Caco-2 (cell line): ENCODE measurements around the gene ALPP. TPM values are rescaled to one million over a fixed set of nuclear protein-coding genes. Genes with fewer than 3 reads are reported as not detected.
"Not testable (repeated sequence)": the region's sequence is repeated elsewhere in the genome, so short reads cannot be mapped to it uniquely, and the experiment has no call there.

Experiments used
- BruUV-seq: library from RNA; stranded (reverse); fragments of 400-500 nt; replicated peaks from 2 replicates; lab custom pipeline; 2021; lab: Mats Ljungman, UMichigan
- CTCF ChIA-PET: fragments of 300-600 bp; sonication (Branson Sonifier 250); formaldehyde crosslinking; loops from one replicate; lab custom pipeline; 2022; ENCODE audit warnings: antibody characterized with exemption; lab: Charles Lee
- POLR2A ChIA-PET: fragments of 300-600 bp; sonication (Branson Sonifier 250); formaldehyde crosslinking; loops from one replicate; lab custom pipeline; 2022; ENCODE audit warnings: antibody characterized with exemption; lab: Charles Lee
- DNase-seq, 2 experiments: peaks; one replicate each; pipeline versions ENCODE4 v3.0.0 to v3.0.0-alpha.2; 2020 to 2022
- H3K27me3 ChIP-seq: replicated peaks from 2 replicates; pipeline ENCODE4 v1.6.0; 2011; ENCODE audit warnings: low read length; ENCODE audit not compliant: control insufficient read depth, insufficient read depth
- H3K36me3 ChIP-seq: 2 replicates; pipeline ENCODE4 v1.5.1; 2011; ENCODE audit warnings: low read length; ENCODE audit not compliant: control insufficient read depth, insufficient read depth
- H3K4me1 ChIP-seq: fragments of 250-450 bp; sonication (Bioruptor Pico); 2 replicates; pipeline ENCODE4 v1.5.1; 2020; ENCODE audit warnings: mild to moderate bottlenecking
- H3K4me3 ChIP-seq: 2 replicates; pipeline ENCODE4 v1.5.1; 2011; ENCODE audit warnings: low read depth, mild to moderate bottlenecking, control low read depth, low read length
- H3K9me3 ChIP-seq: fragments of 250-450 bp; sonication (Bioruptor Pico); 2 replicates; pipeline ENCODE4 v1.5.1; 2020; ENCODE audit warnings: mild to moderate bottlenecking, moderate library complexity
- H3K27ac Mint-ChIP-seq: one replicate; pipeline ENCODE4 v1.8.0; 2022; ENCODE audit warnings: mixed read lengths; ENCODE audit not compliant: unreplicated experiment
- H3K27me3 Mint-ChIP-seq: one replicate; pipeline ENCODE4 v1.8.0; 2022; ENCODE audit warnings: mixed read lengths; ENCODE audit not compliant: insufficient read depth, unreplicated experiment
- H3K36me3 Mint-ChIP-seq: one replicate; pipeline ENCODE4 v1.8.0; 2022; ENCODE audit warnings: mild to moderate bottlenecking, mixed read lengths; ENCODE audit not compliant: insufficient read depth, unreplicated experiment
- H3K4me1 Mint-ChIP-seq: one replicate; pipeline ENCODE4 v1.8.0; 2022; ENCODE audit warnings: low read depth, mixed read lengths; ENCODE audit not compliant: unreplicated experiment
- H3K4me3 Mint-ChIP-seq: one replicate; pipeline ENCODE4 v1.8.0; 2022; ENCODE audit warnings: mild to moderate bottlenecking, moderate library complexity, mixed read lengths; ENCODE audit not compliant: unreplicated experiment
- H3K9me3 Mint-ChIP-seq: one replicate; pipeline ENCODE4 v1.8.0; 2022; ENCODE audit warnings: mixed read lengths; ENCODE audit not compliant: unreplicated experiment
- intact Hi-C: fragments of 100-400 bp; cut with micrococcal nuclease; formaldehyde crosslinking; loops from one replicate; pipeline ENCODE4 v1.10.0; 2022; ENCODE audit not compliant: unreplicated experiment
- total RNA-seq: library from RNA; stranded (reverse); gene quantifications from 2 replicates; pipeline ENCODE4 v1.2.3, GENCODE V29; 2022
- TF ChIP-seq, protein P1 (sequence below), 2 experiments: fragments of 200-600 bp in 1 of 2; IDR thresholded peaks; 1 replicate in 1 of 2; 2 replicates in 1 of 2; pipeline versions ENCODE4 v1.5.1 to v1.8.0; 2011 to 2022; ENCODE audit warnings: antibody characterized with exemption in 1 of 2, control low read depth in 1 of 2, inconsistent platforms in 1 of 2, low read depth in 1 of 2, low read length in 1 of 2, mild to moderate bottlenecking in 1 of 2, moderate library complexity in 1 of 2; ENCODE audit not compliant: insufficient read depth in 1 of 2, severe bottlenecking in 1 of 2, unreplicated experiment in 1 of 2

Gene ALPP
- total RNA-seq, 1 experiment from 2014 or later = 4.9 TPM

DNA sequence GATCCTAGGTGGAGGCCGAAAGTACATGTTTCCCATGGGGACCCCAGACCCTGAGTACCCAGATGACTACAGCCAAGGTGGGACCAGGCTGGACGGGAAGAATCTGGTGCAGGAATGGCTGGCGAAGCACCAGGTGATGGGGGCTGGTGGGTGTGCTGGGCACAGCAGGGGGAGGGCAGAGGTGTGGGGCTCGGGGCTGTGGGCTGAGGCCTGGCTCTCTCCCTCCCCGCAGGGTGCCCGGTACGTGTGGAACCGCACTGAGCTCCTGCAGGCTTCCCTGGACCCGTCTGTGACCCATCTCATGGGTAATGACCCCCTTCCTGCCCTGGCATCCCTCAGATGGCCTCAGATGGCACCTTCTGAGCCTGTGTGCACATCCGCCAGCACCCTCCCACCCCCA lies 29.7 kb downstream of the ALPP start:
- H3K9me3 ChIP-seq, POLR2A ChIA-PET, H3K4me3 Mint-ChIP-seq, H3K4me1 ChIP-seq, H3K36me3 Mint-ChIP-seq, BruUV-seq, DNase-seq, H3K27ac Mint-ChIP-seq, CTCF ChIA-PET, H3K27me3 ChIP-seq, H3K36me3 ChIP-seq, H3K27me3 Mint-ChIP-seq, H3K4me3 ChIP-seq, H3K9me3 Mint-ChIP-seq, H3K4me1 Mint-ChIP-seq, intact Hi-C loops: not testable (repeated sequence)

GRCh38 chr2:232409617-232410016 lies 31.1 kb downstream of the ALPP start:
- H3K27ac Mint-ChIP-seq, H3K36me3 ChIP-seq, DNase-seq, POLR2A ChIA-PET, intact Hi-C loops, H3K4me1 Mint-ChIP-seq, H3K9me3 ChIP-seq, BruUV-seq, H3K27me3 Mint-ChIP-seq, H3K36me3 Mint-ChIP-seq, CTCF ChIA-PET, H3K9me3 Mint-ChIP-seq, H3K4me3 ChIP-seq, H3K4me3 Mint-ChIP-seq, H3K4me1 ChIP-seq, H3K27me3 ChIP-seq: not testable (repeated sequence)

DNA sequence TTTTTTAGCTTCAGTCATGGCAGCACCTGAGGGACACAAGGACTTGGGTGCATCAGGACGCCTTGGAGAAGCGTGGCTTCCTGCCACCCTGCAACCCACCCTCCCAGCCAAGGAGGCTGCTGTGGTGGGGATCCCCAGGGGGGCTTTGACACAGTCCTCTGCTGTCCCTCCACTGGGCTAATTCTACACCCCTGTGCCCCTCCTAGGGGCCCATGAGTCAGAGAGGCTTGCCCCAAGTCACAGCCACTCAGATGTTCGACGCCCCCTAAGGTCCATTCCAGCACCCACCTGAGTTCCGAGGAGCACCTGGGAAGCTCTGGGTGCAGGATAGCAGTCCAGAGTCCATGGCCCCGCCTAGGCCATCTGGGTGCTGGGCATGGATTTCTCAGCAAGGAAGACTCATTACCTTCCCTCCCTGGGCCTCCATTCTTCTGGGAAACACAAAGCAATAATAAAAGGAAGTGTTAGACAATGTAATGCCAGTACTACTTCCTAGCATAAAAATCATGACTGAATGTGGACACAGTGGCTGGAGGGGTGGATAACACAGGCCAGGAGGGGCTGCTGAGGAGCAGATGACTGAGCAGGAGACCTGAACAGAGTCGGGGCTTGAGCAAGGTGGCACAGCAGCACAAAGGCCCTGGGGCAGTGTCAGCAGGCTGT lies 31.8 kb downstream of the ALPP start:
- no peaks in the 10 kb centered on the region for H3K27me3 ChIP-seq
- intact Hi-C loops = no loop called here
- no peak for DNase-seq
- no TSS peak for BruUV-seq
- Mint-ChIP-seq H3K27me3 (no peaks in the 10 kb centered on the region), H3K4me3 (no peak overlapping the region), H3K4me1 (no peaks in the 10 kb centered on the region), H3K27ac (no peak overlapping the region), H3K9me3 (no peaks in the 10 kb centered on the region), H3K36me3 (no peaks in the 10 kb centered on the region)
- no peaks in the 10 kb centered on the region for H3K36me3 ChIP-seq
- H3K4me3 ChIP-seq = no peak overlapping the region
- ChIA-PET CTCF (no interaction called here), POLR2A (no interaction called here)
- no peaks in the 10 kb centered on the region for H3K4me1 ChIP-seq
- no peaks in the 10 kb centered on the region for H3K9me3 ChIP-seq
- TF ChIP-seq, protein P1, sequence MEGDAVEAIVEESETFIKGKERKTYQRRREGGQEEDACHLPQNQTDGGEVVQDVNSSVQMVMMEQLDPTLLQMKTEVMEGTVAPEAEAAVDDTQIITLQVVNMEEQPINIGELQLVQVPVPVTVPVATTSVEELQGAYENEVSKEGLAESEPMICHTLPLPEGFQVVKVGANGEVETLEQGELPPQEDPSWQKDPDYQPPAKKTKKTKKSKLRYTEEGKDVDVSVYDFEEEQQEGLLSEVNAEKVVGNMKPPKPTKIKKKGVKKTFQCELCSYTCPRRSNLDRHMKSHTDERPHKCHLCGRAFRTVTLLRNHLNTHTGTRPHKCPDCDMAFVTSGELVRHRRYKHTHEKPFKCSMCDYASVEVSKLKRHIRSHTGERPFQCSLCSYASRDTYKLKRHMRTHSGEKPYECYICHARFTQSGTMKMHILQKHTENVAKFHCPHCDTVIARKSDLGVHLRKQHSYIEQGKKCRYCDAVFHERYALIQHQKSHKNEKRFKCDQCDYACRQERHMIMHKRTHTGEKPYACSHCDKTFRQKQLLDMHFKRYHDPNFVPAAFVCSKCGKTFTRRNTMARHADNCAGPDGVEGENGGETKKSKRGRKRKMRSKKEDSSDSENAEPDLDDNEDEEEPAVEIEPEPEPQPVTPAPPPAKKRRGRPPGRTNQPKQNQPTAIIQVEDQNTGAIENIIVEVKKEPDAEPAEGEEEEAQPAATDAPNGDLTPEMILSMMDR (IDR thresholded peaks at IDR 0.05; ENCODE audit: insufficient read depth in 1 of 2, low read depth in 1 of 2, low read length in 1 of 2, severe bottlenecking in 1 of 2, unreplicated experiment in 1 of 2) = no peak

GRCh38 chr2:232411901-232412629 lies 33.5 kb downstream of the ALPP start:
- no peaks in the 10 kb centered on the region for H3K9me3 ChIP-seq
- CTCF ChIA-PET = no interaction called here
- H3K4me3 ChIP-seq = no peak overlapping the region
- no peaks in the 10 kb centered on the region for H3K27me3 ChIP-seq
- H3K9me3 Mint-ChIP-seq = no peaks in the 10 kb centered on the region
- DNase-seq = no peak
- TF ChIP-seq, protein P1 (IDR thresholded peaks at IDR 0.05; ENCODE audit: insufficient read depth in 1 of 2, low read depth in 1 of 2, low read length in 1 of 2, severe bottlenecking in 1 of 2, unreplicated experiment in 1 of 2) = no peak
- BruUV-seq = no TSS peak
- no peak overlapping the region for H3K27ac Mint-ChIP-seq
- intact Hi-C loops = no loop called here
- POLR2A ChIA-PET = interaction anchor here (0.6 kb wide), 1 partner anchor 629 kb away, joined by 3 read pairs; no protein-coding TSS in a partner anchor
- H3K36me3 Mint-ChIP-seq = no peaks in the 10 kb centered on the region
- H3K27me3 Mint-ChIP-seq = no peaks in the 10 kb centered on the region
- H3K4me1 Mint-ChIP-seq = no peaks in the 10 kb centered on the region
- H3K4me3 Mint-ChIP-seq = no peak overlapping the region
- no peaks in the 10 kb centered on the region for H3K4me1 ChIP-seq
- H3K36me3 ChIP-seq = no peaks in the 10 kb centered on the region
